ENCODE measurements around the gene MEGF6.
A peak's percentile ranks its signal among the peaks of the same experiment; 100 is the strongest.

Gene MEGF6, protein sequence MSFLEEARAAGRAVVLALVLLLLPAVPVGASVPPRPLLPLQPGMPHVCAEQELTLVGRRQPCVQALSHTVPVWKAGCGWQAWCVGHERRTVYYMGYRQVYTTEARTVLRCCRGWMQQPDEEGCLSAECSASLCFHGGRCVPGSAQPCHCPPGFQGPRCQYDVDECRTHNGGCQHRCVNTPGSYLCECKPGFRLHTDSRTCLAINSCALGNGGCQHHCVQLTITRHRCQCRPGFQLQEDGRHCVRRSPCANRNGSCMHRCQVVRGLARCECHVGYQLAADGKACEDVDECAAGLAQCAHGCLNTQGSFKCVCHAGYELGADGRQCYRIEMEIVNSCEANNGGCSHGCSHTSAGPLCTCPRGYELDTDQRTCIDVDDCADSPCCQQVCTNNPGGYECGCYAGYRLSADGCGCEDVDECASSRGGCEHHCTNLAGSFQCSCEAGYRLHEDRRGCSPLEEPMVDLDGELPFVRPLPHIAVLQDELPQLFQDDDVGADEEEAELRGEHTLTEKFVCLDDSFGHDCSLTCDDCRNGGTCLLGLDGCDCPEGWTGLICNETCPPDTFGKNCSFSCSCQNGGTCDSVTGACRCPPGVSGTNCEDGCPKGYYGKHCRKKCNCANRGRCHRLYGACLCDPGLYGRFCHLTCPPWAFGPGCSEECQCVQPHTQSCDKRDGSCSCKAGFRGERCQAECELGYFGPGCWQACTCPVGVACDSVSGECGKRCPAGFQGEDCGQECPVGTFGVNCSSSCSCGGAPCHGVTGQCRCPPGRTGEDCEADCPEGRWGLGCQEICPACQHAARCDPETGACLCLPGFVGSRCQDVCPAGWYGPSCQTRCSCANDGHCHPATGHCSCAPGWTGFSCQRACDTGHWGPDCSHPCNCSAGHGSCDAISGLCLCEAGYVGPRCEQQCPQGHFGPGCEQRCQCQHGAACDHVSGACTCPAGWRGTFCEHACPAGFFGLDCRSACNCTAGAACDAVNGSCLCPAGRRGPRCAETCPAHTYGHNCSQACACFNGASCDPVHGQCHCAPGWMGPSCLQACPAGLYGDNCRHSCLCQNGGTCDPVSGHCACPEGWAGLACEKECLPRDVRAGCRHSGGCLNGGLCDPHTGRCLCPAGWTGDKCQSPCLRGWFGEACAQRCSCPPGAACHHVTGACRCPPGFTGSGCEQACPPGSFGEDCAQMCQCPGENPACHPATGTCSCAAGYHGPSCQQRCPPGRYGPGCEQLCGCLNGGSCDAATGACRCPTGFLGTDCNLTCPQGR (N-terminal part only)

DNA sequence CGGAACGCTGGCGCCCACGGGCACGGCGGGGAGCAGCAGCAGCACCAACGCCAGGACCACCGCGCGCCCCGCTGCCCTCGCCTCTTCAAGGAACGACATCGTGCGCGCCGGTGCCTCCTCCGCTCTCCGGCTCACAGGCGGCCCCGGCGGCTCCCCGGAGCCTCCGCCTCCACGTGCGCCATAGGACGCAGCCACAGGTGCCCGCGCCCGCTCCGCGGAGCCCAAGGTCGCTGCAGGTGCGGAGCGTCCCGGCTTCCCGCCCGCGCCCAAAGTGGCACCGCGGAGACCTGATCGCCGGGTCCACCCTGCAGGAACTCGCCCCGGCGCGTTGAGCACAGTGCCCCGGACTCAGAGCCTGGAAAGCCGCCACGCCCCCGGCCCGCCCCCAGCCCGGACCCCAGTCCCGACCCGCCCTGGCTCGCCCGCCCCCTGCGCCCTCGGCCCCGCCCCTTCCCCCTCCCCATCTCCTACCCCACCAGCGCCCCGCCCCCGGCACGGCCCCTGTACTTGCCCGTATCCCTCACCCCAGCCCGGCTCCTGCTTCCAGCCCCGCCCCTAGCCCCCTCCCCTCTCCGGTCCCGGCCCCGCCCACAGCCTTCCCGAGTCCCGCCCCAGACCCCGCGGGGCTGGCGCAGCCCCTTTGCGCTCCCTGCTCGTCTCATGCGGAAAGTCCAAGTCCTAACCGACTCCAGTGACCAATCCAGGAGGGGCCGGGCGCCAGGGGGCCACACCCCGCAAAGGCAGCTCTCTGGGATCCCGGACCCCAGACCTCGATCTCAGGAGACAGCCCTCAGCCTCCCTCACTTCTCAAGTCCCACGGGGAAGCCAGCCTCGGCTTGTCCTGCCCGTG lies at the start of gene MEGF6:
MEGF6 (minus strand) TSS at position 339 of the 850 bp plus-strand sequence; CDS start at position 99, 240 bp downstream.
- TF ChIP-seq, protein P1, sequence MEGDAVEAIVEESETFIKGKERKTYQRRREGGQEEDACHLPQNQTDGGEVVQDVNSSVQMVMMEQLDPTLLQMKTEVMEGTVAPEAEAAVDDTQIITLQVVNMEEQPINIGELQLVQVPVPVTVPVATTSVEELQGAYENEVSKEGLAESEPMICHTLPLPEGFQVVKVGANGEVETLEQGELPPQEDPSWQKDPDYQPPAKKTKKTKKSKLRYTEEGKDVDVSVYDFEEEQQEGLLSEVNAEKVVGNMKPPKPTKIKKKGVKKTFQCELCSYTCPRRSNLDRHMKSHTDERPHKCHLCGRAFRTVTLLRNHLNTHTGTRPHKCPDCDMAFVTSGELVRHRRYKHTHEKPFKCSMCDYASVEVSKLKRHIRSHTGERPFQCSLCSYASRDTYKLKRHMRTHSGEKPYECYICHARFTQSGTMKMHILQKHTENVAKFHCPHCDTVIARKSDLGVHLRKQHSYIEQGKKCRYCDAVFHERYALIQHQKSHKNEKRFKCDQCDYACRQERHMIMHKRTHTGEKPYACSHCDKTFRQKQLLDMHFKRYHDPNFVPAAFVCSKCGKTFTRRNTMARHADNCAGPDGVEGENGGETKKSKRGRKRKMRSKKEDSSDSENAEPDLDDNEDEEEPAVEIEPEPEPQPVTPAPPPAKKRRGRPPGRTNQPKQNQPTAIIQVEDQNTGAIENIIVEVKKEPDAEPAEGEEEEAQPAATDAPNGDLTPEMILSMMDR (conservative IDR thresholded peaks at IDR 0.05) = no peak
- TF ChIP-seq ZFX (IDR thresholded peaks at IDR 0.05) = no peak
- H3K27ac ChIP-seq = peak within 1 kb of the TSS; percentile 33

DNA sequence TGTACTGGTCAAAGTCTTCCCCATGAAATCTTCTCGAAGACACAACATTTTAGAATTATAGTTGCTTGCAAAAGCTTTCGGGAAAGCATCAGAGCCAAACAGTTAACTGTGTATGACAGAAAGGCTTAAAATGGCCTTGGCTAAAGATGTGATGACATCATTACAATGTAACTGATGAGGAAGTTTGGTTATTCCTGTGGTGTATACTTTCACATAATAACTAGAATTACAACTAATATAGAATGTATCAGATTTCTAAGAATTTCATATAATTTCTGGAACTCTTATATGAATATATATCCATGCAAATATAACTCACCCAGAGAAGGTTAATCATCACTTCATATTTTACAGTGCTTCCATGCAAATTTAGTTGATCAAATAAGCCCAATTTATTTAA lies 49.4 kb upstream of the MEGF6 start:
- H3K27ac ChIP-seq = no peak overlapping the region
- TF ChIP-seq, protein P1 (conservative IDR thresholded peaks at IDR 0.05) = no peak
- no peak for TF ChIP-seq ZFX (IDR thresholded peaks at IDR 0.05)

DNA sequence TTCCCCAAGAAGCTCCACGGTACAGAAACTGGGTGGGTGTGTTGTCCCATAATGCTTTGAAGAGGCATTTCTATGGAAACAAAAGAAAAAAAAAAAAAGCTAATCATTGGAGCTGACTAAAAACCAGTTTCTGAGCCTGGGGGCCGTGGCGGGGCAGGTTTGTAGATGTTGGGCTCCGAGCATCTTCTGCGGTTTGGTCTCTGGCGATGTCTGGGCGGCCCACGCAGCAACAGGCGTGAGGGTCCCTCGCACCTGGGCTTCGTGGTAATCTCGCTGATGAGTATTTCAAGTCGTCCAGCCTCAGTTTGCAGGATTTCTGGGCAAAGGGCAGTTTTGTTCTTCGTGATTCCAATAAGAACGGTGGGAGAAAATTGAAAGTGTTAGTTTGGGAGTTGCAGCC lies 47.8 kb upstream of the MEGF6 start:
- H3K27ac ChIP-seq = no peak overlapping the region
- TF ChIP-seq ZFX (IDR thresholded peaks at IDR 0.05) = no peak
- TF ChIP-seq, protein P1 (conservative IDR thresholded peaks at IDR 0.05) = no peak

DNA sequence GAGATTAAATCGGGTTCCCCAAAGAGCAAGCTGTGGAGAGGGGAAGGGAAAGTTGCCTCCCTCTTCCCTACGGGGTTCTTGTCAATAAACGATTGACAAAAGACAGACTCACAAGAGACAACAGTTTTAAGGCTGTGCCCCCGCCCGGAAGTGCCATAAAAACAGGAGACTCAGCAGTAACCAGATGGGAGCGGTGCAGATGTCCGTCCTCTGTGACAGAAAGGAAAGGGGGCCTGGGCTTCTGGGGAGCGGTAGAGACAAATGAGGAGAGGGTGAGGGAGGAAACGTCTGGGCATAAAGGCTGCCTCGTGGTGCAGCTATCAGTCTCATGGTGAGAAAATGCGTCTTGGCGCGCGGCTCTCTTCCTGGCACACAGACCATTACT lies 46.9 kb upstream of the MEGF6 start:
- TF ChIP-seq, protein P1 (conservative IDR thresholded peaks at IDR 0.05) = no peak
- no peak for TF ChIP-seq ZFX (IDR thresholded peaks at IDR 0.05)
- no peak overlapping the region for H3K27ac ChIP-seq

DNA sequence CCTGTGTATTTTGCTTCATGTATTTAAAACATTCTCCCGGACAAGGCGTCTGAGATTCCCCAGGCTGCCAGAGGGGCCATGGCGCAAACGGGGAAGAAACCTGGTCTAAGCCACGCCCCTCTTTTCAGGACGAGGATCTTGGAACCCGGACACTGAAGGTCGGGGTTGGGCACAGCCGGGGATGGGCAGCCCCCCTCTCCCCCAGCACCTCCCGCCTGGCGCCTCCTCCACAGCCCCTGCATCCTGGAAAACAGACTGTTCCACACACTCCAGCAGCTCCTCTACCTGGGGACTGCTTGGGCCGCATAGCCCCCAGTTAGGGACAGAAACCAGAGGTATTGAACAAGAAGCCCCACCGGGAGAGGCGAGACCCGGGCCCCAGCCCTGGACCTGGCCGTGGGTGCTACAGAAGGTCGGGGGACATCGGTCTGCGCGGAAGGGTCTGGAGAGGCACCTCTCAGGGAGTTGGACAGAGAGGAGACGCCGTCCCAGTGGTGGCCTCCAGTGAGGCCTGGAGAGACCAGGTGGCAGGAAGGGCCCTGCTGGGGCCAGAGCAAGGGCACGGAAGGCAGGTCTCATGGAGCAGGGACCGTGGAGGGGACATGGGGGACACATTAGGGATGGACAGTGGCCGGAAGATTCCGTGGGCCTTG lies 46.4 kb upstream of the MEGF6 start:
- TF ChIP-seq, protein P1 (conservative IDR thresholded peaks at IDR 0.05) = no peak
- no peak for TF ChIP-seq ZFX (IDR thresholded peaks at IDR 0.05)
- H3K27ac ChIP-seq = no peak overlapping the region

DNA sequence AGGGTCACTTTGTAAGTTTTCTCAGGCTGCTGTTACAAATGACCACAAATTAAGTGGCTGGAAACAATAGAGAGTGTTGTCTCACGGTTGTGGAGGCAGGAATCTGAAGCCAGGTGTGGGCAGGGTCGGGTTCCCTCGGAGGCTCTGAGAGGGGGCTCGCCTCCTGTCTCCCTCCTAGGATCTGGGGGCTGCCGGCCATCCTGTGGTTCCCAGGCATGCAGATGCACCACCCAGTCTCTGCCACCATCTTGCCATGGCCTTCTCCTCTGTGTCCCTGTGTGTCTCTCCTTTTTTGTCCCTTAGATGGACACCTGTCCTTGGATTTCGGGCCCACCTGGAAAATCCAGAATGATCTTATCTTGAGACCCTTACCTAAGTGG lies 45.8 kb upstream of the MEGF6 start:
- H3K27ac ChIP-seq = no peak overlapping the region
- TF ChIP-seq ZFX (IDR thresholded peaks at IDR 0.05) = no peak
- TF ChIP-seq, protein P1 (conservative IDR thresholded peaks at IDR 0.05) = no peak
